ENCODE data around the gene VPS41.

The VPS41 gene

GRCh38 chr7:38905056-38905759 lies 3.8 kb downstream of the VPS41 start:
- no peak for DNase-seq

- DNase-seq = no peak
Observed at GRCh38 chr7:38903057-38903456, 5.9 kb downstream of the VPS41 start.

GRCh38 chr7:38902449-38902848 lies 6.5 kb downstream of the VPS41 start:
- no peak for DNase-seq

GRCh38 chr7:38893061-38893460 lies 15.9 kb downstream of the VPS41 start:
- no peak for DNase-seq

GRCh38 chr7:38890597-38890996 lies 18.4 kb downstream of the VPS41 start:
- no peak for DNase-seq

- DNase-seq = no peak
Observed at GRCh38 chr7:38889872-38890432, 19.0 kb downstream of the VPS41 start.

GRCh38 chr7:38889079-38889478 lies 19.9 kb downstream of the VPS41 start:
- no peak for DNase-seq

- DNase-seq = no peak
Observed at GRCh38 chr7:38886265-38886664, 22.7 kb downstream of the VPS41 start.

GRCh38 chr7:38883706-38884105 lies 25.3 kb downstream of the VPS41 start:
- DNase-seq = no peak

GRCh38 chr7:38881947-38882684 lies 26.9 kb downstream of the VPS41 start:
- DNase-seq = no peak

GRCh38 chr7:38881015-38881414 lies 28.0 kb downstream of the VPS41 start:
- DNase-seq = no peak

- no peak for DNase-seq
Observed at GRCh38 chr7:38880454-38880853, 28.5 kb downstream of the VPS41 start.

GRCh38 chr7:38880035-38880434 lies 29.0 kb downstream of the VPS41 start:
- DNase-seq = no peak

GRCh38 chr7:38878694-38879457 lies 30.1 kb downstream of the VPS41 start:
- DNase-seq = no peak

GRCh38 chr7:38873433-38873832 lies 35.6 kb downstream of the VPS41 start:
- DNase-seq = peak; percentile 20

GRCh38 chr7:38872202-38872601 lies 36.8 kb downstream of the VPS41 start:
- DNase-seq = no peak

GRCh38 chr7:38870147-38870546 lies 38.8 kb downstream of the VPS41 start:
- no peak for DNase-seq

- peak; percentile 97 for DNase-seq
Observed at GRCh38 chr7:38863601-38864291, 45.2 kb downstream of the VPS41 start.

- no peak for DNase-seq
Observed at GRCh38 chr7:38862666-38863065, 46.3 kb downstream of the VPS41 start.

- peak; percentile 44 for DNase-seq
Observed at GRCh38 chr7:38858259-38858884, 50.6 kb downstream of the VPS41 start.

- DNase-seq = no peak
Observed at GRCh38 chr7:38855867-38856266, 53.1 kb downstream of the VPS41 start.

GRCh38 chr7:38855386-38855785 lies 53.6 kb downstream of the VPS41 start:
- no peak for DNase-seq

Measured in NCI-H146 (cell line).